PFSK-1 (cell line): ENCODE results near the gene CLIP1.

Experiments used
- POLR2AphosphoS5 ChIP-seq: IDR thresholded peaks from 2 replicates; pipeline ENCODE4 v1.6.1; 2012; ENCODE audit warnings: low read depth, mild to moderate bottlenecking, control low read depth, low read length, moderate library complexity
- REST ChIP-seq, 2 experiments: IDR thresholded peaks; 2 replicates each; pipeline versions ENCODE4 v1.6.1 to v1.8.0; 2011 to 2012; ENCODE audit warnings: low read depth in 2 of 2, low read length in 2 of 2, control low read depth in 1 of 2, inconsistent platforms in 1 of 2, mild to moderate bottlenecking in 1 of 2, moderate library complexity in 1 of 2; ENCODE audit not compliant: insufficient read depth in 1 of 2
- TAF1 ChIP-seq: IDR thresholded peaks from 2 replicates; pipeline ENCODE4 v1.6.1; 2012; ENCODE audit warnings: low read length, control low read depth, borderline replicate concordance; ENCODE audit not compliant: insufficient read depth

- TF ChIP-seq POLR2AphosphoS5 (no peak), REST (IDR thresholded peaks at IDR 0.05; ENCODE audit: insufficient read depth in 1 of 2, low read depth in 2 of 2, low read length in 2 of 2) (no peak), TAF1 (no peak)
These were observed 110.8 kb downstream of the CLIP1 start for GRCh38 chr12:122311696-122312095.
